ENCODE data around the gene CD7. TPM values are rescaled to one million over a fixed set of nuclear protein-coding genes. Genes with fewer than 3 reads are reported as not detected.

The CD7 gene
- total and polyA plus RNA-seq, 9 of the 15 experiments (the other 6 are each of a cell fraction or from before 2014, with no cell fraction given): 0.21 to 0.35 TPM; not detected in 7

- TF ChIP-seq NEUROD1 (IDR thresholded peaks at IDR 0.05; ENCODE audit: borderline replicate concordance, low read depth, low read length, partially characterized antibody): no peak
- TF ChIP-seq STAT5B (CRISPR knock-in tag; IDR thresholded peaks at IDR 0.05): no peak
- no peak for TF ChIP-seq POLR2A (conservative IDR thresholded peaks at IDR 0.05)
- TF ChIP-seq BCOR (IDR thresholded peaks at IDR 0.05): no peak
- TF ChIP-seq RBM34 (IDR thresholded peaks at IDR 0.05; ENCODE audit: borderline replicate concordance, insufficient read depth, low read length): no peak
- TF ChIP-seq ATF4 (CRISPR knock-in tag; IDR thresholded peaks at IDR 0.05): no peak
- TF ChIP-seq YY1 (IDR thresholded peaks at IDR 0.05; ENCODE audit: borderline replicate concordance in 1 of 3, control insufficient read depth in 1 of 3, extremely low read depth in 1 of 3, insufficient read depth in 3 of 3, insufficient read length in 1 of 3, insufficient replicate concordance in 2 of 3, low read depth in 1 of 3, low read length in 2 of 3): peak in 1 of 3 experiments; percentile 5
- no peak for TF ChIP-seq BRD9 (IDR thresholded peaks at IDR 0.05; ENCODE audit: low read depth, partially characterized antibody)
- no peak for TF ChIP-seq SMARCA4 (IDR thresholded peaks at IDR 0.05)
- TF ChIP-seq MCM5 (IDR thresholded peaks at IDR 0.05; ENCODE audit: low read depth): no peak
- no peak for TF ChIP-seq YBX1 (IDR thresholded peaks at IDR 0.05)
- no peak for TF ChIP-seq ZNF76 (CRISPR knock-in tag; IDR thresholded peaks at IDR 0.05; ENCODE audit: borderline replicate concordance)
- TF ChIP-seq MTA1 (IDR thresholded peaks at IDR 0.05; ENCODE audit: borderline replicate concordance): no peak
- no peak for TF ChIP-seq ZNF133 (CRISPR knock-in tag; IDR thresholded peaks at IDR 0.05)
- no peak for TF ChIP-seq CHD1 (IDR thresholded peaks at IDR 0.05; ENCODE audit: low read length)
- no peak for TF ChIP-seq MXI1 (IDR thresholded peaks at IDR 0.05; ENCODE audit: low read depth, low read length)
- TF ChIP-seq VEZF1 (CRISPR knock-in tag; IDR thresholded peaks at IDR 0.05): no peak
- no peak for TF ChIP-seq MEF2A (IDR thresholded peaks at IDR 0.05; ENCODE audit: control insufficient read depth, low read depth, low read length)
- TF ChIP-seq SREBF1 (IDR thresholded peaks at IDR 0.05; ENCODE audit: borderline replicate concordance, low read depth, low read length): no peak
- TF ChIP-seq ESRRA (IDR thresholded peaks at IDR 0.05; ENCODE audit: borderline replicate concordance, low read depth): no peak
- no peak for TF ChIP-seq MBD2 (IDR thresholded peaks at IDR 0.05; ENCODE audit: borderline replicate concordance, low read depth)
- TF ChIP-seq ZFX (CRISPR knock-in tag; IDR thresholded peaks at IDR 0.05): no peak
- TF ChIP-seq NR2C1 (IDR thresholded peaks at IDR 0.05): no peak
- peak; percentile 52; the same call in 1 of the 2 replicates for TF ChIP-seq NR2C1 (tag; IDR thresholded peaks at IDR 0.05)
- no peak for TF ChIP-seq ZEB2 (IDR thresholded peaks at IDR 0.05)
- no peak for TF ChIP-seq ZNF3 (CRISPR knock-in tag; IDR thresholded peaks at IDR 0.05)
Observed at GRCh38 chr17:82346342-82347300, 29.2 kb upstream of the CD7 start (continued).

Measured in K562 (cell line).